ENCODE results near the gene WNT3A. TPM values are rescaled to one million over a fixed set of nuclear protein-coding genes. Genes with fewer than 3 reads are reported as not detected.

Gene WNT3A
- total and polyA plus RNA-seq, 9 of the 15 experiments (the other 6 are each of a cell fraction or from before 2014, with no cell fraction given) = not detected

- TF ChIP-seq ARID3B (CRISPR knock-in tag; IDR thresholded peaks at IDR 0.05; ENCODE audit: borderline replicate concordance) (no peak), MTA1 (IDR thresholded peaks at IDR 0.05; ENCODE audit: borderline replicate concordance) (no peak), EHMT2 (IDR thresholded peaks at IDR 0.05) (no peak), MAFF (IDR thresholded peaks at IDR 0.05; ENCODE audit: low read length) (no peak)
Measured at GRCh38 chr1:228077565-228078330, 71.0 kb downstream of the WNT3A start (continued).

- Histone ChIP-seq H3K27me3 (ENCODE audit: control insufficient read depth in 2 of 2, insufficient read depth in 2 of 2, low read length in 2 of 2) (peaks cover 0 to 14% of the 10 kb centered on the region in 2 experiments; a peak in 3 of 5 replicates), H3K4me3 (no peak overlapping the region), H3K9me3 (replicated peaks; ENCODE audit: control insufficient read depth, insufficient read depth, low read depth, low read length) (no peaks in the 10 kb centered on the region), H2AFZ (ENCODE audit: low read depth, low read length) (no peak overlapping the region), H3K79me2 (ENCODE audit: control insufficient read depth, insufficient read depth, low read length) (peaks cover 35% of the 10 kb centered on the region), H3K4me1 (replicated peaks in 1 of 2; ENCODE audit: control insufficient read depth in 2 of 2, insufficient read depth in 2 of 2, low read length in 2 of 2) (peaks cover 5 to 52% of the 10 kb centered on the region in 2 experiments; a peak in 4 of 5 replicates), H4K20me1 (replicated peaks; ENCODE audit: control insufficient read depth, insufficient read depth, low read length) (peaks cover 47% of the 10 kb centered on the region), H3K36me3 (ENCODE audit: control insufficient read depth, insufficient read depth, low read length) (peaks cover 8% of the 10 kb centered on the region; the same call in 2 of the 3 replicates), H3K27ac (ENCODE audit: extremely low read depth, low read depth, low read length) (no peak overlapping the region), H3K9ac (ENCODE audit: insufficient read depth in 1 of 2, low read depth in 2 of 2, low read length in 2 of 2) (no peak overlapping the region; a peak in 1 of 4 replicates), H3K9me1 (ENCODE audit: control insufficient read depth, insufficient read depth, low read length) (peaks cover under 1% of the 10 kb centered on the region), H3K4me2 (ENCODE audit: insufficient read depth, low read length) (no peak overlapping the region)
- BruUV-seq (replicated peaks) = no TSS peak
- no peak for DNase-seq (ENCODE audit: extremely low read depth in 1 of 4, low spot score in 3 of 4)
- ChIA-PET POLR2A (interaction anchor here (0.6 to 1.3 kb wide), 2 partner anchors 13 to 30 kb away, joined by 3 read pairs; no protein-coding TSS in a partner anchor), CTCF (ENCODE audit: low intra/inter-chr PET ratio) (no interaction called here)
- intact Hi-C loops (cut with micrococcal nuclease) (loop anchor here (5.0 kb wide), 1 partner anchor 317 kb away; no protein-coding TSS in a partner anchor), in situ Hi-C loops (cut with MboI) (no loop called here)
- ATAC-seq = no peak
- whole genome bisulfite sequencing (ENCODE audit: insufficient coverage, low coverage, missing lambda C conversion rate) = 76% methylated on average over 7 of the region's 7 CpGs
- FAIRE-seq = no peak
- no peak for TF ChIP-seq POLR2A (conservative IDR thresholded peaks at IDR 0.05)
- 0 out of 2 replicates have a peak, but pooled peaks have one; percentile 21 for TF ChIP-seq POLR2G (IDR thresholded peaks at IDR 0.05; ENCODE audit: low read depth, low read length)
- TF ChIP-seq DDX20 (tag; IDR thresholded peaks at IDR 0.05; ENCODE audit: low read depth) = no peak
- 0 out of 2 replicates have a peak, but pooled peaks have one; percentile 52 for TF ChIP-seq CBFB (CRISPR knock-in tag; IDR thresholded peaks at IDR 0.05)
Measured at GRCh38 chr1:228079013-228079412, 72.2 kb downstream of the WNT3A start.
